Ascending aorta (tissue), 2 donors: ENCODE data around the gene DACH1. TPM values are rescaled to one million over a fixed set of nuclear protein-coding genes. Genes with fewer than 3 reads are reported as not detected.

Source experiments
- DNase-seq, 2 donors: peaks; one replicate each; pipeline ENCODE4 v3.0.0-alpha.2; 2019; ENCODE audit warnings: low spot score in 2 of 2
- H3K27ac ChIP-seq, 2 donors: fragments of 200-600 bp; sonication (generic); one replicate each; pipeline ENCODE4 v1.5.1; 2016 to 2017; ENCODE audit warnings: mild to moderate bottlenecking in 1 of 2
- H3K27me3 ChIP-seq: fragments of 200-600 bp; sonication (generic); one replicate; pipeline ENCODE4 v1.5.1; 2017
- H3K36me3 ChIP-seq, 2 donors: fragments of 200-600 bp; sonication (generic); one replicate each; pipeline ENCODE4 v1.5.1; 2016
- H3K4me1 ChIP-seq, 2 donors: fragments of 200-600 bp; sonication (generic); one replicate each; pipeline ENCODE4 v1.5.1; 2016 to 2017; ENCODE audit warnings: mild to moderate bottlenecking in 1 of 2
- H3K4me3 ChIP-seq, 2 donors: fragments of 200-600 bp; sonication (generic); one replicate each; pipeline ENCODE4 v1.5.1; 2016 to 2017; ENCODE audit warnings: mild to moderate bottlenecking in 1 of 2
- H3K9me3 ChIP-seq, 2 donors: fragments of 200-600 bp; sonication (generic); one replicate each; pipeline ENCODE4 v1.5.1; 2016
- intact Hi-C: fragments of 100-400 bp; cut with DNase I; formaldehyde crosslinking; loops from one replicate; pipeline ENCODE4 v1.15.1; 2023
- total RNA-seq: library from RNA; depleted of rRNA; stranded (reverse); fragments of >200 nt; gene quantifications from one replicate; pipeline ENCODE4 v1.1.0, GENCODE V29; 2016
- TF ChIP-seq, protein P1 (sequence below), 3 experiments: fragments of 200-600 bp in 2 of 3; fragments of 450-650 bp in 1 of 3; sonication (generic) in 2 of 3; IDR thresholded peaks; one replicate each; pipeline ENCODE4 v1.5.1; 2016 to 2019; ENCODE audit warnings: antibody characterized with exemption in 3 of 3, mild to moderate bottlenecking in 1 of 3, moderate library complexity in 1 of 3

DACH1 gene
- total RNA-seq, 1 donor from 2014 or later = not detected

DNA sequence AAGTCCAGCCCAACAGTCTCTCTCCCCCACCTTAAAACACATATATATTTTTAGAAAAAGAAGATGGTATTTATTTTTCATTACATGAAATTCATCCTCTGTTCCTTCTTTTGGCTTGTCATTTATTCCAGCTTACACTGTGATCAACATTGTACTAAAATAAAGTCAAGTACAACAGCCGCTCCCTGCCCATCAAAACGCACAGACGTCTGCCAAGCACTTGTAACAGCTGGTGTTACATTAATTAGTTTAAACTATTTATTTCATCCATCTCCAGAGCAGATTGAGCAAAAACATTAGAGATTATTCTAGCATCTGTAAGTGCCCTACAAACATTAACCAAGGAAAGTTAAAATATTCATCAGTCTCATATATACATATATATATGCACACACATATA is 350.5 kb downstream of the DACH1 start:
- TF ChIP-seq, protein P1, sequence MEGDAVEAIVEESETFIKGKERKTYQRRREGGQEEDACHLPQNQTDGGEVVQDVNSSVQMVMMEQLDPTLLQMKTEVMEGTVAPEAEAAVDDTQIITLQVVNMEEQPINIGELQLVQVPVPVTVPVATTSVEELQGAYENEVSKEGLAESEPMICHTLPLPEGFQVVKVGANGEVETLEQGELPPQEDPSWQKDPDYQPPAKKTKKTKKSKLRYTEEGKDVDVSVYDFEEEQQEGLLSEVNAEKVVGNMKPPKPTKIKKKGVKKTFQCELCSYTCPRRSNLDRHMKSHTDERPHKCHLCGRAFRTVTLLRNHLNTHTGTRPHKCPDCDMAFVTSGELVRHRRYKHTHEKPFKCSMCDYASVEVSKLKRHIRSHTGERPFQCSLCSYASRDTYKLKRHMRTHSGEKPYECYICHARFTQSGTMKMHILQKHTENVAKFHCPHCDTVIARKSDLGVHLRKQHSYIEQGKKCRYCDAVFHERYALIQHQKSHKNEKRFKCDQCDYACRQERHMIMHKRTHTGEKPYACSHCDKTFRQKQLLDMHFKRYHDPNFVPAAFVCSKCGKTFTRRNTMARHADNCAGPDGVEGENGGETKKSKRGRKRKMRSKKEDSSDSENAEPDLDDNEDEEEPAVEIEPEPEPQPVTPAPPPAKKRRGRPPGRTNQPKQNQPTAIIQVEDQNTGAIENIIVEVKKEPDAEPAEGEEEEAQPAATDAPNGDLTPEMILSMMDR (IDR thresholded peaks at IDR 0.05) = no peak
- Histone ChIP-seq H3K36me3 (no peaks in the 10 kb centered on the region), H3K4me1 (no peaks in the 10 kb centered on the region), H3K27ac (no peak overlapping the region), H3K27me3 (no peaks in the 10 kb centered on the region), H3K9me3 (no peaks in the 10 kb centered on the region), H3K4me3 (no peak overlapping the region)
- intact Hi-C loops = no loop called here
- no peak for DNase-seq

DNA sequence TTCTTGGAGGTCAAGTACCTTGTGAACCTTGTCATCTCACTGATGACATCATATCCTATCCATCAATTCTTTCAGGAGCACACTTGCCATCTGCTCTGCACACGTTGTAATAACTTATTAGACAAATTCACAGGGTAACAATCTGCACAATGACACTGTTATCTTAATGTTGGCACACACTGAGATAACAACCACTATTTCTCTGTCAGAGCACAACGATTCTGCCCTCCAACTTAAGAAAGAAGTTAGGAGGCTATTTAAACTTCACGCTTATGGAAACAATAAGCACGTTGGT is 351.3 kb downstream of the DACH1 start:
- no peak for DNase-seq
- TF ChIP-seq, protein P1 (IDR thresholded peaks at IDR 0.05) = no peak
- no peak overlapping the region for H3K27ac ChIP-seq
- no peaks in the 10 kb centered on the region for H3K4me1 ChIP-seq
- no peaks in the 10 kb centered on the region for H3K36me3 ChIP-seq
- no peak overlapping the region for H3K4me3 ChIP-seq
- intact Hi-C loops = no loop called here
- no peaks in the 10 kb centered on the region for H3K9me3 ChIP-seq
- no peaks in the 10 kb centered on the region for H3K27me3 ChIP-seq

DNA sequence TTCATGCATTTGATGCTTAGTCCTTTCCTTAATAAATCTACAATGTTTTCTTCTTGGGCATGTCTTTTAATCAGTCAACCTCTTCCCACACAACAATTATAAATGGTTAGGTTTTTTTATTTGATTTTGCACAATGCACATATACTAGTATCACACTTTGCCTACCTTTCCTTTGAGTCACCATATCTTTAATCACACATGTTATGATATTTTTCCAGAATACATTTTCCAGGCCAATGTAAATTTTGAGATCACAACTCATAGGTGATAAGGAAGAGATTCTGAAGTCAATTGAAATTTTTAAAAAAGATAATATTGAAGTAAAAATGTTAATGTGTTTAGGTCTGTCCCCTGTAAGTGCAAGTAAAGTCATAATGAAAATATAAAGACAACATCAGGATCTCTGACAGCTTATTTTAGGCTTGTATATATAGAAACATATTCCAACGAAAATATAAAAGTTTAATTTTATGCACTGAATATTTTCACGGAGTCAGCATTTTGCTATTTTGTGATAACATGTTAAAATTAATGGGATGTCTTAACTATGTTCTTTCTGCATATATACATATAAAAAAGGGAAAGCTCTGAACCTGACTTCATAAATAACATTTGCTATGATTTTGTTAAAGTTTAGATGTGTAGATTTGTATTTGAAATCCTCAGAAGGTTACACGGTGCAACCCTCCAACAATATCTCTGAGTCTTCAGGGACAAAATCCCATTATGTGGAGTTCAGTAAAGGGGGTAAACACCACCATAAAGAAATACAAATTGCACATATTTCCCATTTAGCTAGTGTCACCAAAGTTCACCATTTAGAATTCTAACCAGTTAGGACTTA is 351.9 kb downstream of the DACH1 start:
- intact Hi-C loops = no loop called here
- H3K27me3 ChIP-seq = no peaks in the 10 kb centered on the region
- H3K27ac ChIP-seq = no peak overlapping the region
- H3K36me3 ChIP-seq = no peaks in the 10 kb centered on the region
- H3K9me3 ChIP-seq = no peaks in the 10 kb centered on the region
- TF ChIP-seq, protein P1 (IDR thresholded peaks at IDR 0.05) = no peak
- H3K4me3 ChIP-seq = no peak overlapping the region
- H3K4me1 ChIP-seq = no peaks in the 10 kb centered on the region
- no peak for DNase-seq

DNA sequence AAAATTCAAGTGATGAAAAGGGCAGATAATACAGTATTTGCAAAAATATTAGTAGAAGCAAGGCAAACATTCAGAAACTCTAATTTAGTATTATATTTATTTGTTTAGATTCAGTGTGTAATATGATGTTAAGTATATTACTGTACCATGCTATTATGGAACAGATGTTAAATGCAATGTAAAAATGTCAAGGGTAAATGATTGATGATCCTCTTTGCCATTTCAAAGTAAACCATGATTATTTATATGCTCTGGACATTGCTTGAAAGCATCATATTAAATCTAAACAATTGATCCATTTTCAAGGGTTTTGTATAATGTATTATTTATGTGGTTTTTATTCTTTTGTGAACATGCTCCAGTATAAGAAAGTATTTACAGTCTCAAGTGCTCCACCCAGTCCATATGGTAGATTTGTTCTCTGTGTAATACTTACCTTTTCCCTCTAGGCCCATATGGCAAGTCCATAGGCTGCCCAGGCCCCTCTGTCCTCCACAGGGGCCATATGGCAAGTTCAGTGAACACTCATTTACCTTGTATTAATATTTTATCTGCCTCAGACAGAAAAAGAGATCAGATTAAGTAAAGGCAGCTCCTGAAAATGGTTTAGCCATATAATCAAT is 353.5 kb downstream of the DACH1 start:
- no peak overlapping the region for H3K27ac ChIP-seq
- TF ChIP-seq, protein P1 (IDR thresholded peaks at IDR 0.05) = no peak
- no peak overlapping the region for H3K4me3 ChIP-seq
- H3K36me3 ChIP-seq = no peaks in the 10 kb centered on the region
- no peaks in the 10 kb centered on the region for H3K27me3 ChIP-seq
- DNase-seq = no peak
- intact Hi-C loops = no loop called here
- H3K9me3 ChIP-seq = no peaks in the 10 kb centered on the region
- no peaks in the 10 kb centered on the region for H3K4me1 ChIP-seq

DNA sequence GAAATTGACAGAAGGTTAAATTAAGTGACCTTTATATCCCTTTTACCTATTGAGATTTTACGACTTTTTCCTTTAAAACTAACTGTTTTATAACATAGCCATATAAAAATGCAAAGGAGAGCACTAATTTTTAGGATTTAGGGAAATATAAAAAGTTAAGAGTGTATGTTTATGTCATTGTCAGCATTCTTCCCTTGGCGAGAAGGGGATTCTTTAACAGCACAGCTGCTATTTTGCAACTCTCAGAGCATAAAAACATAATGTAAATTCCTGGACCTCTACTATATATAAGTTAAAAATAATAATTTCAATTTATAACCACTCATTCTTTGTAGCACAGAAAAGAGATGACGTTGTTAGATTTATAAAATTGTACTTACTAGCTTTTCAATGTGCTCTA is 363.2 kb downstream of the DACH1 start:
- TF ChIP-seq, protein P1 (IDR thresholded peaks at IDR 0.05) = no peak
- no peaks in the 10 kb centered on the region for H3K36me3 ChIP-seq
- DNase-seq = no peak
- intact Hi-C loops = no loop called here
- no peak overlapping the region for H3K27ac ChIP-seq
- H3K4me3 ChIP-seq = no peak overlapping the region
- H3K27me3 ChIP-seq = no peaks in the 10 kb centered on the region
- no peaks in the 10 kb centered on the region for H3K9me3 ChIP-seq
- H3K4me1 ChIP-seq = no peaks in the 10 kb centered on the region
